K562 (cell line): Measurements from ENCODE around the gene DMAC2L. TPM values are rescaled to one million over a fixed set of nuclear protein-coding genes. Genes with fewer than 3 reads are reported as not detected.
A peak's percentile ranks its signal among the peaks of the same experiment; 100 is the strongest.

Source experiments
- BDP1 ChIP-seq: IDR thresholded peaks from 3 replicates; pipeline ENCODE4 v1.6.1; 2011; ENCODE audit not compliant: insufficient read length, insufficient read depth
- CHD7 ChIP-seq: fragments of 200-600 bp; sonication (generic); IDR thresholded peaks from one replicate; pipeline ENCODE4 v1.6.1; 2012; ENCODE audit warnings: mild to moderate bottlenecking, low read depth, low read length, inconsistent platforms
- ETS2 ChIP-seq: IDR thresholded peaks from 2 replicates; pipeline ENCODE4 v1.6.1; 2016; ENCODE audit warnings: borderline replicate concordance, missing genetic modification characterization, mild to moderate bottlenecking, moderate library complexity, missing compliant biosample characterization; ENCODE audit not compliant: poor library complexity, severe bottlenecking
- FOXJ2 ChIP-seq: fragments of 200-800 bp; sonication (Bioruptor generic); IDR thresholded peaks from 2 replicates; pipeline ENCODE4 v1.6.1; 2016; ENCODE audit warnings: missing genetic modification characterization, missing compliant biosample characterization
- GABPB1 ChIP-seq: sonication (generic); formaldehyde crosslinking; IDR thresholded peaks from 2 replicates; pipeline ENCODE4 v1.8.0; 2022; ENCODE audit warnings: mild to moderate bottlenecking, missing genetic modification reagents
- MAFF ChIP-seq: IDR thresholded peaks from 2 replicates; pipeline ENCODE4 v1.6.1; 2012; ENCODE audit warnings: low read length, improper control_type of control experiment
- NCOA1 ChIP-seq: fragments of 450-650 bp; IDR thresholded peaks from 2 replicates; pipeline ENCODE4 v1.6.1; 2016; ENCODE audit warnings: low read depth
- PRDM10 ChIP-seq: fragments of 450-650 bp; IDR thresholded peaks from 2 replicates; pipeline ENCODE4 v1.6.1; 2018; ENCODE audit not compliant: partially characterized antibody
- PYGO2 ChIP-seq: fragments of 450-650 bp; IDR thresholded peaks from 2 replicates; pipeline ENCODE4 v1.6.1; 2016; ENCODE audit warnings: mild to moderate bottlenecking, missing genetic modification characterization, moderate library complexity, missing compliant biosample characterization
- THRAP3 ChIP-seq: fragments of 450-650 bp; IDR thresholded peaks from 2 replicates; pipeline ENCODE4 v1.6.1; 2016; ENCODE audit warnings: mild to moderate bottlenecking, inconsistent platforms, borderline replicate concordance
- ZNF24 ChIP-seq: fragments of 450-650 bp; IDR thresholded peaks from 2 replicates; pipeline ENCODE4 v1.6.1; 2016
- ZSCAN32 ChIP-seq: fragments of 450-650 bp; formaldehyde crosslinking; IDR thresholded peaks from 2 replicates; pipeline ENCODE4 v1.4.0; 2020; ENCODE audit warnings: mild to moderate bottlenecking, moderate library complexity
- polyA plus RNA-seq, 8 experiments: library from polyadenylated mRNA; depleted of rRNA in 4 of 8; stranded (reverse) in 5 of 8; unstranded in 3 of 8; fragments of >200 nt; fragmentation: Nextera tagmentation in 2 of 8; fragmentation: Illumina TruSeq in 1 of 8; extraction: Ambion mirVana in 2 of 8; extraction: Trizol in 1 of 8; gene quantifications; 2 replicates each; pipeline versions ENCODE4 v1.2.1 to v1.2.3, GENCODE V29; 2011 to 2014; ENCODE audit warnings: inconsistent platforms in 1 of 8, missing spikeins in 1 of 8
- total RNA-seq, 7 experiments: library from RNA; depleted of rRNA in 6 of 7; stranded (reverse); fragments of >200 nt in 6 of 7; fragmentation: Illumina TruSeq in 2 of 7; extraction: Trizol in 2 of 7; gene quantifications; 2 replicates each; pipeline versions ENCODE4 v1.2.1 to v1.2.3, GENCODE V29; 2011 to 2021; ENCODE audit warnings: low replicate concordance in 1 of 7
- TF ChIP-seq, protein P1 (sequence below): fragments of 250-450 bp; sonication (Bioruptor Pico); IDR thresholded peaks from 2 replicates; pipeline ENCODE4 v1.4.0; 2020; ENCODE audit warnings: mild to moderate bottlenecking, moderate library complexity

The DMAC2L gene
- total and polyA plus RNA-seq, 9 of the 15 experiments (the other 6 are each of a cell fraction or from before 2014, with no cell fraction given) = 4.0 to 37.2 (median 9.3) TPM

DNA sequence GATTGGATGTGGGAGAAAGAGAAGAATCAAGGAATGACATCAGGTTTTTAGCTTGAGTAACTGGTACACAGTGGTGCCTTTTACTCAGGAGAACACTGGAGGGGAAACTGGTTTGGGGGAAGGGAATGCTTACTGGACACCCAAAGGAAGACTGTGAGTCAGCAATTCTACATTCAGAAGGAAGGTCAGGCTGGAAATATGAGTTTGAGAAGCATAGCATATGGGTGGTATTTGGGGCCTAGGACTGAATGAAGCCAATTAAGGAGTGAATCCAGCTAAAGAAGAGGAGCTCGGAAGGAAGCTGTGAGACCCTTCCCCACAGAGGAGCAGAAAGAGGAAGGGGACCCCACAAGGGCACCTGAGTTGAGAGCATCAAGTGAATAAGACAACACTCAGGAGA is 35.4 kb downstream of the DMAC2L start (continued):
- TF ChIP-seq FOXJ2 = no peak
- no peak for TF ChIP-seq ETS2 (tag)
- TF ChIP-seq MAFF = peak; percentile 93
- no peak for TF ChIP-seq PRDM10
- TF ChIP-seq THRAP3 = no peak
- TF ChIP-seq, protein P1, sequence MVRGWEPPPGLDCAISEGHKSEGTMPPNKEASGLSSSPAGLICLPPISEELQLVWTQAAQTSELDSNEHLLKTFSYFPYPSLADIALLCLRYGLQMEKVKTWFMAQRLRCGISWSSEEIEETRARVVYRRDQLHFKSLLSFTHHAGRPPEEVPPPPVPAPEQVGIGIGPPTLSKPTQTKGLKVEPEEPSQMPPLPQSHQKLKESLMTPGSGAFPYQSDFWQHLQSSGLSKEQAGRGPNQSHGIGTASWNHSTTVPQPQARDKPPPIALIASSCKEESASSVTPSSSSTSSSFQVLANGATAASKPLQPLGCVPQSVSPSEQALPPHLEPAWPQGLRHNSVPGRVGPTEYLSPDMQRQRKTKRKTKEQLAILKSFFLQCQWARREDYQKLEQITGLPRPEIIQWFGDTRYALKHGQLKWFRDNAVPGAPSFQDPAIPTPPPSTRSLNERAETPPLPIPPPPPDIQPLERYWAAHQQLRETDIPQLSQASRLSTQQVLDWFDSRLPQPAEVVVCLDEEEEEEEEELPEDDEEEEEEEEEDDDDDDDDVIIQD = no peak
- no peak for TF ChIP-seq GABPB1 (CRISPR knock-in tag)
- TF ChIP-seq ZSCAN32 (CRISPR knock-in tag) = no peak
- TF ChIP-seq NCOA1 = no peak
- TF ChIP-seq BDP1 = no peak
- no peak for TF ChIP-seq ZNF24
- TF ChIP-seq PYGO2 (tag) = no peak
- TF ChIP-seq CHD7 = no peak
